AG04450 (cell line): ENCODE data around the gene APOL1. TPM values are rescaled to one million over a fixed set of nuclear protein-coding genes. Genes with fewer than 3 reads are reported as not detected.
"Not testable (repeated sequence)": the region's sequence is repeated elsewhere in the genome, so short reads cannot be mapped to it uniquely, and the experiment has no call there.

Source experiments
- CTCF ChIA-PET: fragments of 300-600, 350-600 bp; formaldehyde crosslinking; extraction: SDS; loops from one replicate; lab custom pipeline; 2022; ENCODE audit warnings: antibody characterized with exemption, inconsistent platforms; lab: Charles Lee
- POLR2A ChIA-PET: fragments of 350-600 bp; formaldehyde crosslinking; extraction: SDS; loops from one replicate; lab custom pipeline; 2021; ENCODE audit warnings: antibody characterized with exemption, inconsistent platforms; lab: Yijun Ruan, JAX
- DNase-seq: peaks from one replicate; pipeline ENCODE4 v3.0.0-alpha.2; 2011; ENCODE audit warnings: low read depth, low spot score
- H3K27ac ChIP-seq: one replicate; pipeline ENCODE4 v1.5.1; 2012; ENCODE audit warnings: low read depth, low read length, control low read depth
- H3K27me3 ChIP-seq: one replicate; pipeline ENCODE4 v1.6.0; 2012; ENCODE audit warnings: low read length; ENCODE audit not compliant: control insufficient read depth, insufficient read depth
- H3K4me3 ChIP-seq: 2 replicates; pipeline ENCODE4 v1.5.1; 2011; ENCODE audit warnings: mild to moderate bottlenecking, low read depth, low read length, control low read depth
- H3K9me3 ChIP-seq: 2 replicates; pipeline ENCODE4 v1.5.1; 2012; ENCODE audit warnings: low read length; ENCODE audit not compliant: control insufficient read depth, insufficient read depth
- polyA plus RNA-seq: library from polyadenylated mRNA; depleted of rRNA; stranded (reverse); fragments of >200 nt; gene quantifications from 2 replicates; pipeline ENCODE4 v1.2.3, GENCODE V29; 2011
- TF ChIP-seq, protein P1 (sequence below): IDR thresholded peaks from 2 replicates; pipeline ENCODE4 v1.5.1; 2011; ENCODE audit warnings: low read depth, low read length, control low read depth, inconsistent platforms

The APOL1 gene
- polyA plus RNA-seq, 1 experiment: 3.8 TPM

DNA sequence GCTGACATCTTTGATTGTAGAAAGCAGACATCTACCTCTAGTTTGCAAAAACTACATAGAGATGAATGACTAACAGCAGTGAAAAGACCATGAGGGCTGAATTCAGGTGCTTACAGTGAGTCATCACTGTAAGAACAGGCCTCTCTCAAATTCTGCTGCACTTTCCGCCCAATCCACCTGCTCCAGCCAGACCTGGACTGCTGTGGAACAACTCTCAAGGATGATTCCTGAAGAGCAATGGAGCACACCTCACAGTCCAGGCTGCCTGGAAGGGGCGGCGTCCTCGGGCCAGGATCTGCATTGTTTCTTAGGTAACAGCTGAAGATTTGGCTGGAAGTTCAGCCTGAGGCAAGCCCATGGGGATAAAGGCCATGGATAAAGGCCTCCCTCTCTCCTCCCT lies 28.7 kb upstream of the APOL1 start:
- ChIA-PET POLR2A (no interaction called here), CTCF (no interaction called here)
- no peak overlapping the region for H3K4me3 ChIP-seq
- TF ChIP-seq, protein P1, sequence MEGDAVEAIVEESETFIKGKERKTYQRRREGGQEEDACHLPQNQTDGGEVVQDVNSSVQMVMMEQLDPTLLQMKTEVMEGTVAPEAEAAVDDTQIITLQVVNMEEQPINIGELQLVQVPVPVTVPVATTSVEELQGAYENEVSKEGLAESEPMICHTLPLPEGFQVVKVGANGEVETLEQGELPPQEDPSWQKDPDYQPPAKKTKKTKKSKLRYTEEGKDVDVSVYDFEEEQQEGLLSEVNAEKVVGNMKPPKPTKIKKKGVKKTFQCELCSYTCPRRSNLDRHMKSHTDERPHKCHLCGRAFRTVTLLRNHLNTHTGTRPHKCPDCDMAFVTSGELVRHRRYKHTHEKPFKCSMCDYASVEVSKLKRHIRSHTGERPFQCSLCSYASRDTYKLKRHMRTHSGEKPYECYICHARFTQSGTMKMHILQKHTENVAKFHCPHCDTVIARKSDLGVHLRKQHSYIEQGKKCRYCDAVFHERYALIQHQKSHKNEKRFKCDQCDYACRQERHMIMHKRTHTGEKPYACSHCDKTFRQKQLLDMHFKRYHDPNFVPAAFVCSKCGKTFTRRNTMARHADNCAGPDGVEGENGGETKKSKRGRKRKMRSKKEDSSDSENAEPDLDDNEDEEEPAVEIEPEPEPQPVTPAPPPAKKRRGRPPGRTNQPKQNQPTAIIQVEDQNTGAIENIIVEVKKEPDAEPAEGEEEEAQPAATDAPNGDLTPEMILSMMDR: no peak
- no peaks in the 10 kb centered on the region for H3K9me3 ChIP-seq
- no peak for DNase-seq
- H3K27me3 ChIP-seq: peaks cover 8% of the 10 kb centered on the region
- H3K27ac ChIP-seq: no peak overlapping the region

DNA sequence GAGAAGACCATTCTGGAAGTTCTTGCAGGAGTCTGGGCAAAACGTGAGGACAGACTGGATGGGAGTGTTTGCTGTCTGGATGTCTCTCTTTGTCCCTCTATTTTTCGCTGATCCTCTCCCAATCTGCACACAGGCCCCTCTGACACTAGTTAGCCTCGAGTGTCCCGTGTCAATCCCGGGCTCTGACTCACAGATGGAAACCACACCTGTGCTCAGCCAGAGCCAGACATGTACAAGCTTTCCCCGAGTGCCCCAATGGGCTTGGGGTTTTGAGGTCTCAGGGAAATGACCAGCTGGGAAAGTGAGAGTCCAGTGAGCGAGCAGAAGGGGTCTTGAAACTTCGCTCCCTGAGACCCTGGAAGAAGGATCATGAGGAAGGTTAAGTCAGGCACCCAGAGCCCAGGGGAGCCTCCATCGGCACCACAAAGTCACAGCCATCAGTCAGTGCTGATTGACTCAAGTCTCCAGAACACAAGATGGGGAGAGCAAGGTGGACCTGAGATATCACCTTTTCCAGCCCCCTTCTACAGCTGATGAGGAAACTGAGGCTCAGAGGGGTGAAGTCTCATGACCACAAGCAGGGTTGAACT lies 27.5 kb upstream of the APOL1 start:
- ChIA-PET CTCF (no interaction called here), POLR2A (no interaction called here)
- no peak for DNase-seq
- H3K27ac ChIP-seq: no peak overlapping the region
- no peak overlapping the region for H3K4me3 ChIP-seq
- TF ChIP-seq, protein P1: no peak
- H3K27me3 ChIP-seq: peaks cover 8% of the 10 kb centered on the region
- H3K9me3 ChIP-seq: no peaks in the 10 kb centered on the region

DNA sequence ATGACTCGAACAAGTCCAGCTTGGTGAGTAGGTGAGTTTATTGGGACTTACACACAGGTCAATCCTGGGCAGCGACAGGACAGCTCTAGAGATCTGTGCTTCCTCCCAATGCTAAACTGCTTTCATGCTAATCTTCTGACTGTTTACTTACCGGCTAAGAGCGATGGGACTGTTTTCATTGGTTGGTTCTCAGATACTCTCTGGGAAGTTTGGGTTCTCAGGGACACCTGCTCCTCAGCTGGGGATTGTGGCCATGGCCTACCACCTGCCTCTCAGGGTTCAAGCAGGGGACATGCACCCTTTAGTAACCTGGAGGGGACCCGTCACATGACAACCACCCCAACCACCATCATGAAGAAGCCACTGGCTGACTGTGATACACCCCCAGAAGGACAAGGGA lies 26.7 kb upstream of the APOL1 start:
- TF ChIP-seq, protein P1: no peak
- H3K27me3 ChIP-seq: peaks cover 8% of the 10 kb centered on the region
- no peak overlapping the region for H3K27ac ChIP-seq
- no peak for DNase-seq
- no peaks in the 10 kb centered on the region for H3K9me3 ChIP-seq
- H3K4me3 ChIP-seq: no peak overlapping the region
- ChIA-PET CTCF (interaction anchor here (1.0 kb wide), 1 partner anchor 13 kb away, joined by 3 read pairs; the partner anchor contains the start of gene APOL2), POLR2A (no interaction called here)

DNA sequence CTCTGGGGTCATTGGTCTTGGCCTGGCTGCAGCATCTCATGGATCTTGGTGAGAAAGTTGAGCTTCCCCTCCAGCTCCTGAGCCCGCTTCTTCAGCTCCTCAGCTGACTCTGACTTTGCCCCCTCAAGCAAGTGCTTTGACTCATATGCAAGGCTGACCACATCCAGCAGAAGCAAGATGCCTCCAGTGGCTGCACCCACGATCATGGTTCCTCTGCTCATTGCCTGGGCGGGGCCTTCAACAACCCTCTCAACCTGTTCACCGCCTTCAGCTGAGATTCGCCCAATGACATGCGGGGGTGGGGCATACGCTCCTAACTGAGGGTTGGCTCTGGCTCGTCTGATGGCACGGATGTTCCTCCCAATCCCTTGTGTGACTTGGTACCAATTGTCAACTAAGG lies 25.5 kb upstream of the APOL1 start:
- ChIA-PET CTCF (interaction anchor here (0.6 to 1.2 kb wide), 3 partner anchors 12 to 259 kb away, joined by 3 to 6 read pairs (median 4); partner anchors contain the start of gene APOL2), POLR2A (interaction anchor here (0.9 kb wide), 1 partner anchor 23 kb away, joined by 3 read pairs; no protein-coding TSS in a partner anchor)
- Histone ChIP-seq H3K27ac (no peak overlapping the region), H3K9me3 (no peaks in the 10 kb centered on the region), H3K27me3 (peaks cover 6% of the 10 kb centered on the region), H3K4me3 (no peak overlapping the region)
- no peak for DNase-seq
- TF ChIP-seq, protein P1: no peak

DNA sequence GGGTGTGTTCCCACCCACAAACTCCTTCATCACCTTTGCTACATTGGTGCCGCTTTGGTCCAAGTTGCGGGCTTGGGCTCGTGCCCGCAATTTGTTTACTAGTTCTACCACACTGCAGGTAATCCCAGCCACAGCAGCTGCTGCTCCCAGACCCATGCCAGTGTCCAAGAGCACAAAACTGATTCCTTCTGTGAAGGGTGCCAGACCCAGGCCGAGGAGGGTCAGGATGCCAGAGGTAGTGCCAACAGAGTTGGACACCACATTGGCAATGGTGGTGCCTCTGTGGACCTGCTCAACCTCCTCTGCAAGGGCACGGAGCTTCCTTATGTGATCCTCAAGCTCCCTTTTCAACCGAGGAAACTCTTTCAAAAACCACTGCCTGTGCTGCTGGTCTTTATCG lies 25.1 kb upstream of the APOL1 start:
- Histone ChIP-seq H3K9me3 (no peaks in the 10 kb centered on the region), H3K4me3 (no peak overlapping the region), H3K27me3 (peaks cover 6% of the 10 kb centered on the region), H3K27ac (no peak overlapping the region)
- POLR2A ChIA-PET: no interaction called here
- TF ChIP-seq, protein P1: no peak
- DNase-seq: no peak
- CTCF ChIA-PET: interaction anchor here (0.6 to 1.2 kb wide), 3 partner anchors 12 to 259 kb away, joined by 3 to 6 read pairs (median 4); partner anchors contain the start of gene APOL2

DNA sequence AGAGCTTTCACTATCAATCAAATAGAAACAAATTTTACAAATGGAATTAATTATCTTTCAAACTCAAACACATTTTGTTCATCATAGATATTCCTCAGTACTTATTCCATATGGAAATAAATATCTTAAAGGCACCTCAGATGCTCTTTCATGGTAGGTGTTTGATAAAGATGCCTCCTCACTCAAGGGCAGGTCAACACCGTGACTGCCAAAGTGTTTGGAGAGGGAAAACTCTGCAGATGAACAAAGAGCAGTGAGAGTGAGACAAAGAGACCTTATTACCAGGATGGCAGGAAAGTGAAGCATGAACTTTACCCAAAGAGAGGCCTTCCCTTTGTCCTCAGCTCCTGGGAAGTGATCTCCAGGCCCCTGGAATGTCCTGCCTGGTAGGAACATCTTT lies 24.6 kb upstream of the APOL1 start:
- CTCF ChIA-PET: interaction anchor here (1.2 kb wide), 1 partner anchor 11 kb away, joined by 6 read pairs; the partner anchor contains the start of gene APOL2
- POLR2A ChIA-PET: interaction anchor here (0.9 kb wide), 1 partner anchor 11 kb away, joined by 4 read pairs; the partner anchor contains the start of gene APOL2

More for the DNA sequence above, 24.6 kb upstream of the APOL1 start:
- not testable (repeated sequence) for H3K9me3 ChIP-seq, DNase-seq, H3K27me3 ChIP-seq, H3K4me3 ChIP-seq, H3K27ac ChIP-seq
